Astrocyte (in vitro differentiated cells and primary cell): Measurements from ENCODE around the gene NEURL2. TPM values are rescaled to one million over a fixed set of nuclear protein-coding genes. Genes with fewer than 3 reads are reported as not detected.

ENCODE experiments used
- DNase-seq: peaks from one replicate; pipeline ENCODE4 v3.0.0-alpha.2; 2010; ENCODE audit warnings: low read depth
- FAIRE-seq: peaks from 2 replicates; lab custom pipeline; 2011; peaks lifted over from hg19 to GRCh38; lab: Jason Lieb, UNC
- H2AFZ ChIP-seq: 2 replicates; pipeline ENCODE4 v1.6.0; 2012; ENCODE audit warnings: low read depth, low read length, inconsistent platforms
- H3K27ac ChIP-seq: 2 replicates; pipeline ENCODE4 v1.5.1; 2011; ENCODE audit warnings: low read depth, low read length, inconsistent platforms
- H3K27me3 ChIP-seq: 2 replicates; pipeline ENCODE4 v1.6.0; 2011; ENCODE audit warnings: low read length, inconsistent platforms; ENCODE audit not compliant: insufficient read depth
- H3K36me3 ChIP-seq: 2 replicates; pipeline ENCODE4 v1.5.1; 2011; ENCODE audit warnings: low read length, inconsistent platforms; ENCODE audit not compliant: insufficient read depth
- H3K4me1 ChIP-seq: 2 replicates; pipeline ENCODE4 v1.5.1; 2011; ENCODE audit warnings: low read length, inconsistent platforms; ENCODE audit not compliant: insufficient read depth
- H3K4me2 ChIP-seq: 2 replicates; pipeline ENCODE4 v1.6.0; 2012; ENCODE audit warnings: low read length, inconsistent platforms
- H3K4me3 ChIP-seq: 2 replicates; pipeline ENCODE4 v1.5.1; 2011; ENCODE audit warnings: low read depth, mild to moderate bottlenecking, low read length, inconsistent platforms; ENCODE audit not compliant: insufficient read depth
- H3K79me2 ChIP-seq: 2 replicates; pipeline ENCODE4 v1.6.0; 2012; ENCODE audit warnings: mild to moderate bottlenecking, low read length, inconsistent platforms; ENCODE audit not compliant: insufficient read depth
- H3K9ac ChIP-seq: 2 replicates; pipeline ENCODE4 v1.6.0; 2012; ENCODE audit warnings: mild to moderate bottlenecking, low read length, inconsistent platforms
- H3K9me3 ChIP-seq: 2 replicates; pipeline ENCODE4 v1.5.1; 2012; ENCODE audit warnings: low read depth, mild to moderate bottlenecking, low read length, inconsistent platforms; ENCODE audit not compliant: insufficient read depth
- H4K20me1 ChIP-seq: 2 replicates; pipeline ENCODE4 v1.6.0; 2012; ENCODE audit warnings: low read length, inconsistent platforms; ENCODE audit not compliant: insufficient read depth
- H3K27ac Mint-ChIP-seq: one replicate; pipeline ENCODE4 v1.8.0; 2021; ENCODE audit warnings: mild to moderate bottlenecking, mixed read lengths; ENCODE audit not compliant: unreplicated experiment
- H3K27me3 Mint-ChIP-seq: one replicate; pipeline ENCODE4 v1.8.0; 2021; ENCODE audit warnings: low read depth, mixed read lengths; ENCODE audit not compliant: unreplicated experiment
- H3K36me3 Mint-ChIP-seq: one replicate; pipeline ENCODE4 v1.8.0; 2021; ENCODE audit warnings: low read depth, mixed read lengths; ENCODE audit not compliant: unreplicated experiment
- H3K4me1 Mint-ChIP-seq: one replicate; pipeline ENCODE4 v1.8.0; 2021; ENCODE audit warnings: low read depth, mixed read lengths; ENCODE audit not compliant: unreplicated experiment
- H3K4me3 Mint-ChIP-seq: one replicate; pipeline ENCODE4 v1.8.0; 2021; ENCODE audit warnings: mild to moderate bottlenecking, moderate library complexity, mixed read lengths; ENCODE audit not compliant: unreplicated experiment
- H3K9me3 Mint-ChIP-seq: one replicate; pipeline ENCODE4 v1.8.0; 2021; ENCODE audit warnings: mild to moderate bottlenecking, mixed read lengths; ENCODE audit not compliant: unreplicated experiment
- EZH2 ChIP-seq: IDR thresholded peaks from 2 replicates; pipeline ENCODE4 v1.6.1; 2012; ENCODE audit warnings: mild to moderate bottlenecking, low read length, inconsistent platforms; ENCODE audit not compliant: insufficient read depth
- total RNA-seq: library from RNA; stranded (reverse); gene quantifications from 2 replicates; pipeline ENCODE4 v1.2.1, GENCODE V29; 2021
- TF ChIP-seq, protein P1 (sequence below): IDR thresholded peaks from 2 replicates; pipeline ENCODE4 v1.5.1; 2011; ENCODE audit warnings: low read depth, mild to moderate bottlenecking, inconsistent platforms, low read length, moderate library complexity; ENCODE audit not compliant: insufficient read depth

Gene NEURL2
- total RNA-seq, 1 donor from 2014 or later, result 6.9 TPM

DNA sequence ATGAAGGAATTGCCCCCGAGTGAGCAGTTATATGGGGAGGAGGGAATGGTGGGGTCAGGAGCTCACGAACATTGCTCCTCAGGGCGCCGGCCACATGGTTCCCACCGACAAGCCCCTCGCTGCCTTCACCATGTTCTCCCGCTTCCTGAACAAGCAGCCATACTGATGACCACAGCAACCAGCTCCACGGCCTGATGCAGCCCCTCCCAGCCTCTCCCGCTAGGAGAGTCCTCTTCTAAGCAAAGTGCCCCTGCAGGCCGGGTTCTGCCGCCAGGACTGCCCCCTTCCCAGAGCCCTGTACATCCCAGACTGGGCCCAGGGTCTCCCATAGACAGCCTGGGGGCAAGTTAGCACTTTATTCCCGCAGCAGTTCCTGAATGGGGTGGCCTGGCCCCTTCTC is 7.3 kb upstream of the NEURL2 start:
- Mint-ChIP-seq H3K27ac (no peak overlapping the region), H3K36me3 (peaks cover 27% of the 10 kb centered on the region), H3K9me3 (no peaks in the 10 kb centered on the region), H3K4me1 (no peaks in the 10 kb centered on the region), H3K27me3 (no peaks in the 10 kb centered on the region), H3K4me3 (no peak overlapping the region)
- Histone ChIP-seq H3K9me3 (no peaks in the 10 kb centered on the region), H3K9ac (no peak overlapping the region), H4K20me1 (peaks cover 5% of the 10 kb centered on the region), H3K4me3 (no peak overlapping the region), H3K36me3 (peaks cover 10% of the 10 kb centered on the region), H3K4me1 (no peaks in the 10 kb centered on the region), H3K79me2 (no peaks in the 10 kb centered on the region), H3K27ac (no peak overlapping the region), H3K4me2 (no peak overlapping the region), H3K27me3 (no peaks in the 10 kb centered on the region), H2AFZ (no peak overlapping the region)
- no peak for DNase-seq
- TF ChIP-seq, protein P1, sequence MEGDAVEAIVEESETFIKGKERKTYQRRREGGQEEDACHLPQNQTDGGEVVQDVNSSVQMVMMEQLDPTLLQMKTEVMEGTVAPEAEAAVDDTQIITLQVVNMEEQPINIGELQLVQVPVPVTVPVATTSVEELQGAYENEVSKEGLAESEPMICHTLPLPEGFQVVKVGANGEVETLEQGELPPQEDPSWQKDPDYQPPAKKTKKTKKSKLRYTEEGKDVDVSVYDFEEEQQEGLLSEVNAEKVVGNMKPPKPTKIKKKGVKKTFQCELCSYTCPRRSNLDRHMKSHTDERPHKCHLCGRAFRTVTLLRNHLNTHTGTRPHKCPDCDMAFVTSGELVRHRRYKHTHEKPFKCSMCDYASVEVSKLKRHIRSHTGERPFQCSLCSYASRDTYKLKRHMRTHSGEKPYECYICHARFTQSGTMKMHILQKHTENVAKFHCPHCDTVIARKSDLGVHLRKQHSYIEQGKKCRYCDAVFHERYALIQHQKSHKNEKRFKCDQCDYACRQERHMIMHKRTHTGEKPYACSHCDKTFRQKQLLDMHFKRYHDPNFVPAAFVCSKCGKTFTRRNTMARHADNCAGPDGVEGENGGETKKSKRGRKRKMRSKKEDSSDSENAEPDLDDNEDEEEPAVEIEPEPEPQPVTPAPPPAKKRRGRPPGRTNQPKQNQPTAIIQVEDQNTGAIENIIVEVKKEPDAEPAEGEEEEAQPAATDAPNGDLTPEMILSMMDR, result no peak
- TF ChIP-seq EZH2, result no peak
- FAIRE-seq, result no peak

DNA sequence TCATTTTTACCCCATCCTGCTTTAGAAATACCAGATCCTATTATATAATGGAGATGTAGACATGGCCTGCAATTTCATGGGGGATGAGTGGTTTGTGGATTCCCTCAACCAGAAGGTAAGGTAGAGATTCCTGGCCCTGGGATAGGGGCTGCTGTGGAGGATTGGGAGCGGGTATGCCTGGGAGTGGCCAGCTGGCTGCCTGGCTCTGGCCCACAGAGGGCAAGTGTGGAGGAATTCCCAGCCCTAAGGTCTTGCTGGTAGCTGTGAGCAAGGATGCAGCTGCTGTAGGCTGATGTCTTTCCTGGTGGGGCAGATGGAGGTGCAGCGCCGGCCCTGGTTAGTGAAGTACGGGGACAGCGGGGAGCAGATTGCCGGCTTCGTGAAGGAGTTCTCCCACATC is 6.7 kb upstream of the NEURL2 start:
- Histone ChIP-seq H3K27ac (no peak overlapping the region), H4K20me1 (peaks cover 8% of the 10 kb centered on the region), H3K4me1 (peaks cover 4% of the 10 kb centered on the region), H3K27me3 (no peaks in the 10 kb centered on the region), H3K9me3 (no peaks in the 10 kb centered on the region), H3K9ac (no peak overlapping the region), H3K4me3 (no peak overlapping the region), H3K36me3 (peaks cover 10% of the 10 kb centered on the region), H2AFZ (no peak overlapping the region), H3K4me2 (no peak overlapping the region), H3K79me2 (no peaks in the 10 kb centered on the region)
- TF ChIP-seq EZH2, result no peak
- no peaks in the 10 kb centered on the region for H3K9me3 Mint-ChIP-seq
- H3K36me3 Mint-ChIP-seq, result peaks cover 29% of the 10 kb centered on the region
- no peaks in the 10 kb centered on the region for H3K4me1 Mint-ChIP-seq
- no peaks in the 10 kb centered on the region for H3K27me3 Mint-ChIP-seq
- H3K4me3 Mint-ChIP-seq, result no peak overlapping the region
- no peak for DNase-seq
- H3K27ac Mint-ChIP-seq, result no peak overlapping the region
- FAIRE-seq, result no peak

DNA sequence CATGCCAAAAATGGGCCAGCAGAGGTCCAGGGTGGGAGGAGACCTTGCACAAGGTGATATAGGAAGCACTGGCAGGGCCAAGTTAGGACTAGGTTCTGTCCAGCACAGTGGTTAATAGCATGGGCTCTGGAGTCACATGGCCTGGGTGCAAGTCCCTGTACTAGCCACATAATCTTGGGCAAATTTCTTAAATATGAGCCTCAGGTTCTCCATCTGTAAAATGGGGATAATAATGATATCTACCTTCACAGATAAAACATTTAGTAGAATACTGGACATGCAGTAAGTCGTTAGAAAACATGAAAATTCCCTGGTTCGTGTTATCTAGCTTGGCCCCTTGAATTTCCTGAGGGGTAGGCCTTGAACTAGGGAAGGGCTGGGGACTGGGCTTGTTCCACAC is 6.3 kb upstream of the NEURL2 start:
- Histone ChIP-seq H3K4me1 (peaks cover 8% of the 10 kb centered on the region), H3K27me3 (no peaks in the 10 kb centered on the region), H4K20me1 (peaks cover 12% of the 10 kb centered on the region), H3K9me3 (no peaks in the 10 kb centered on the region), H3K9ac (no peak overlapping the region), H3K79me2 (peaks cover 1% of the 10 kb centered on the region), H3K4me3 (no peak overlapping the region), H3K4me2 (no peak overlapping the region), H3K36me3 (peaks cover 10% of the 10 kb centered on the region), H2AFZ (no peak overlapping the region), H3K27ac (no peak overlapping the region)
- FAIRE-seq (no peak), DNase-seq (no peak)
- TF ChIP-seq EZH2, result no peak
- TF ChIP-seq, protein P1, result no peak
- peaks cover 29% of the 10 kb centered on the region for H3K36me3 Mint-ChIP-seq
- no peaks in the 10 kb centered on the region for H3K27me3 Mint-ChIP-seq
- no peaks in the 10 kb centered on the region for H3K9me3 Mint-ChIP-seq
- no peak overlapping the region for H3K4me3 Mint-ChIP-seq
- peaks cover 1% of the 10 kb centered on the region for H3K4me1 Mint-ChIP-seq
- no peak overlapping the region for H3K27ac Mint-ChIP-seq
